HG03159 (cell line): ENCODE data around the gene SARNP.
A peak's percentile ranks its signal among the peaks of the same experiment; 100 is the strongest.
"Not testable (repeated sequence)": the region's sequence is repeated elsewhere in the genome, so short reads cannot be mapped to it uniquely, and the experiment has no call there.

ENCODE experiments used
- ATAC-seq: cut with Tn5 transposase; IDR thresholded peaks from one replicate; pipeline ENCODE4 v1.9.1; 2021; ENCODE audit warnings: mild to moderate bottlenecking, moderate library complexity; ENCODE audit not compliant: unreplicated experiment

Gene SARNP

GRCh38 chr12:55839345-55840140 is 22.0 kb upstream of the SARNP start:
- no peak for ATAC-seq

GRCh38 chr12:55838361-55838760 is 20.8 kb upstream of the SARNP start:
- ATAC-seq = no peak

GRCh38 chr12:55834400-55834799 is 16.9 kb upstream of the SARNP start:
- ATAC-seq = not testable (repeated sequence)

GRCh38 chr12:55833056-55833455 is 15.5 kb upstream of the SARNP start:
- no peak for ATAC-seq

GRCh38 chr12:55831447-55831815 is 13.9 kb upstream of the SARNP start:
- no peak for ATAC-seq

- no peak for ATAC-seq
Measured at GRCh38 chr12:55830601-55831446, 13.3 kb upstream of the SARNP start.

GRCh38 chr12:55829967-55830600 is 12.6 kb upstream of the SARNP start:
- ATAC-seq = peak; percentile 13

- ATAC-seq = no peak
Measured at GRCh38 chr12:55828357-55828756, 10.8 kb upstream of the SARNP start.

GRCh38 chr12:55827806-55828205 is 10.3 kb upstream of the SARNP start:
- no peak for ATAC-seq

- no peak for ATAC-seq
Measured at GRCh38 chr12:55824726-55825125, 7.2 kb upstream of the SARNP start.

- ATAC-seq = no peak
Measured at GRCh38 chr12:55823419-55823818, 5.9 kb upstream of the SARNP start.

- ATAC-seq = no peak
Measured at GRCh38 chr12:55822228-55822627, 4.7 kb upstream of the SARNP start.

GRCh38 chr12:55820679-55821078 is 3.2 kb upstream of the SARNP start:
- ATAC-seq = no peak

- no peak for ATAC-seq
Measured at GRCh38 chr12:55818886-55819285, 1.4 kb upstream of the SARNP start.

GRCh38 chr12:55818140-55818728 is 710 bp upstream of the SARNP start:
- ATAC-seq = peak; percentile 26

- no peak for ATAC-seq
Measured at GRCh38 chr12:55816881-55817344, 611 bp downstream of the SARNP start.

GRCh38 chr12:55815473-55815872 is 2.1 kb downstream of the SARNP start:
- ATAC-seq = no peak

GRCh38 chr12:55814257-55814656 is 3.3 kb downstream of the SARNP start:
- no peak for ATAC-seq

- ATAC-seq = no peak
Measured at GRCh38 chr12:55812088-55812487, 5.4 kb downstream of the SARNP start.

GRCh38 chr12:55809274-55809673 is 8.2 kb downstream of the SARNP start:
- no peak for ATAC-seq

GRCh38 chr12:55806982-55807381 is 10.5 kb downstream of the SARNP start:
- no peak for ATAC-seq
